OCI-LY7 (cell line): ENCODE measurements around the gene ABR. TPM values are rescaled to one million over a fixed set of nuclear protein-coding genes. Genes with fewer than 3 reads are reported as not detected.

Experiments
- BruUV-seq: library from RNA; stranded (reverse); fragments of 400-500 nt; replicated peaks from 2 replicates; lab custom pipeline; 2021; lab: Mats Ljungman, UMichigan
- CTCF ChIA-PET: fragments of 300-600 bp; sonication (Branson Sonifier 250); formaldehyde crosslinking; loops from one replicate; lab custom pipeline; 2022; ENCODE audit warnings: antibody characterized with exemption; ENCODE audit not compliant: unreplicated experiment; lab: Charles Lee
- POLR2A ChIA-PET: fragments of 300-600 bp; sonication (Branson Sonifier 250); formaldehyde crosslinking; loops from one replicate; lab custom pipeline; 2022; ENCODE audit warnings: antibody characterized with exemption; lab: Charles Lee
- DNase-seq: peaks from one replicate; pipeline ENCODE4 v3.0.0-alpha.2; 2015; ENCODE audit warnings: low spot score
- H2AFZ ChIP-seq: fragments of 200-600 bp; sonication (generic), shearing (Covaris generic); 2 replicates; pipeline ENCODE4 v1.6.1; 2014; ENCODE audit warnings: mild to moderate bottlenecking, antibody characterized with exemption, low read length, moderate library complexity
- H3K27ac ChIP-seq: fragments of 200-600 bp; sonication (generic); 2 replicates; pipeline ENCODE4 v1.5.1; 2014; ENCODE audit warnings: mixed run types, low read depth, mild to moderate bottlenecking, moderate library complexity, low read length, inconsistent platforms; ENCODE audit not compliant: poor library complexity, severe bottlenecking
- H3K36me3 ChIP-seq: fragments of 200-600 bp; sonication (generic); 2 replicates; pipeline ENCODE4 v1.6.1; 2014; ENCODE audit warnings: mild to moderate bottlenecking, antibody characterized with exemption, low read length, moderate library complexity, mixed read lengths; ENCODE audit not compliant: insufficient read depth
- H3K4me1 ChIP-seq: fragments of 200-600 bp; sonication (generic); 2 replicates; pipeline ENCODE4 v1.5.1; 2014; ENCODE audit warnings: mild to moderate bottlenecking, low read length; ENCODE audit not compliant: insufficient read depth, poor library complexity, severe bottlenecking
- H3K4me2 ChIP-seq: fragments of 200-600 bp; sonication (generic); 2 replicates; pipeline ENCODE4 v1.6.1; 2014; ENCODE audit warnings: mild to moderate bottlenecking, low read length
- H3K4me3 ChIP-seq: fragments of 200-600 bp; sonication (generic); 2 replicates; pipeline ENCODE4 v1.5.1; 2014; ENCODE audit warnings: mild to moderate bottlenecking, low read depth, low read length; ENCODE audit not compliant: poor library complexity, severe bottlenecking
- H3K79me2 ChIP-seq: fragments of 200-600 bp; sonication (generic); 2 replicates; pipeline ENCODE4 v1.6.1; 2016; ENCODE audit warnings: low read depth, mild to moderate bottlenecking, low read length, moderate library complexity, mixed read lengths; ENCODE audit not compliant: insufficient read depth
- H3K9me2 ChIP-seq: fragments of 200-600 bp; sonication (generic); 2 replicates; pipeline ENCODE4 v1.6.1; 2016; ENCODE audit warnings: mild to moderate bottlenecking, low read length, mixed read lengths; ENCODE audit not compliant: insufficient read depth
- H3K9me3 ChIP-seq: fragments of 200-600 bp; sonication (generic); 2 replicates; pipeline ENCODE4 v1.6.1; 2014; ENCODE audit warnings: mild to moderate bottlenecking, mixed run types, low read length, mixed read lengths
- H4K20me1 ChIP-seq: fragments of 200-600 bp; sonication (generic); 2 replicates; pipeline ENCODE4 v1.6.1; 2014; ENCODE audit warnings: mild to moderate bottlenecking, antibody characterized with exemption, low read length, moderate library complexity, mixed read lengths; ENCODE audit not compliant: insufficient read depth
- CTCF ChIP-seq: fragments of 200-600 bp; sonication (generic); conservative IDR thresholded peaks from 2 replicates; pipeline ENCODE4 v1.5.1; 2014; ENCODE audit warnings: mild to moderate bottlenecking, antibody characterized with exemption, low read length, moderate library complexity, mixed read lengths
- EZH2phosphoT487 ChIP-seq: fragments of 200-600 bp; sonication (generic); IDR thresholded peaks from 2 replicates; pipeline ENCODE4 v1.6.1; 2018; ENCODE audit warnings: low read depth, borderline replicate concordance, mild to moderate bottlenecking, mixed run types, antibody characterized with exemption, low read length, moderate library complexity, mixed read lengths
- intact Hi-C: fragments of 100-400 bp; cut with micrococcal nuclease; formaldehyde crosslinking; loops from one replicate; pipeline ENCODE4 v1.10.0; 2022; ENCODE audit not compliant: unreplicated experiment
- total RNA-seq, 2 experiments: library from RNA; depleted of rRNA in 1 of 2; stranded (reverse); fragments of >200 nt in 1 of 2; shearing (Covaris generic) in 1 of 2; gene quantifications; 2 replicates each; pipeline ENCODE4 v1.2.3, GENCODE V29; 2014 to 2022

The ABR gene
- total RNA-seq, 2 experiments from 2014 or later: 164 to 181 TPM

- POLR2A ChIA-PET: no interaction called here
- no peak for TF ChIP-seq EZH2phosphoT487
- TF ChIP-seq CTCF: no peak
- Histone ChIP-seq H3K36me3 (peaks cover 9% of the 10 kb centered on the region), H3K79me2 (no peaks in the 10 kb centered on the region), H3K4me1 (no peaks in the 10 kb centered on the region), H4K20me1 (no peaks in the 10 kb centered on the region), H3K9me2 (no peaks in the 10 kb centered on the region), H3K4me2 (no peak overlapping the region), H3K27ac (no peak overlapping the region), H2AFZ (no peak overlapping the region), H3K9me3 (no peaks in the 10 kb centered on the region), H3K4me3 (no peak overlapping the region)
- BruUV-seq: no TSS peak
- intact Hi-C loops: no loop called here
- DNase-seq: no peak
- CTCF ChIA-PET: no interaction called here
These were observed 161.2 kb downstream of the ABR start for GRCh38 chr17:1018547-1018946.

GRCh38 chr17:1013729-1014090 is 166.1 kb downstream of the ABR start:
- Histone ChIP-seq H3K4me3 (no peak overlapping the region), H3K27ac (no peak overlapping the region), H4K20me1 (no peaks in the 10 kb centered on the region), H3K36me3 (peaks cover 47% of the 10 kb centered on the region), H3K9me2 (no peaks in the 10 kb centered on the region), H3K9me3 (no peaks in the 10 kb centered on the region), H2AFZ (no peak overlapping the region), H3K79me2 (no peaks in the 10 kb centered on the region), H3K4me2 (no peak overlapping the region), H3K4me1 (no peaks in the 10 kb centered on the region)
- POLR2A ChIA-PET: no interaction called here
- intact Hi-C loops: no loop called here
- TF ChIP-seq EZH2phosphoT487 (no peak), CTCF (no peak)
- CTCF ChIA-PET: no interaction called here
- no TSS peak for BruUV-seq
- DNase-seq: no peak

- ChIA-PET CTCF (no interaction called here), POLR2A (no interaction called here)
- Histone ChIP-seq H3K79me2 (no peaks in the 10 kb centered on the region), H3K4me1 (no peaks in the 10 kb centered on the region), H3K4me2 (no peak overlapping the region), H3K27ac (no peak overlapping the region), H3K36me3 (peaks cover 43% of the 10 kb centered on the region), H2AFZ (no peak overlapping the region), H3K4me3 (no peak overlapping the region), H3K9me2 (no peaks in the 10 kb centered on the region), H4K20me1 (no peaks in the 10 kb centered on the region), H3K9me3 (no peaks in the 10 kb centered on the region)
- intact Hi-C loops: no loop called here
- no peak for DNase-seq
- no peak for TF ChIP-seq CTCF
- TF ChIP-seq EZH2phosphoT487: no peak
- no TSS peak for BruUV-seq
These were observed 166.7 kb downstream of the ABR start for GRCh38 chr17:1012823-1013728.
